HEK293 (cell line): ENCODE data around the gene RPS19BP1.

Source experiments
- CTCF ChIA-PET: fragments of 350-600 bp; formaldehyde crosslinking; extraction: SDS; loops from one replicate; lab custom pipeline; 2021; ENCODE audit warnings: antibody characterized with exemption; lab: Yijun Ruan, JAX
- POLR2A ChIA-PET: fragments of 300-600 bp; formaldehyde crosslinking; extraction: SDS; loops from one replicate; lab custom pipeline; 2020; ENCODE audit warnings: antibody characterized with exemption, inconsistent platforms; lab: Yijun Ruan, JAX
- H3K27ac ChIP-seq: fragments of 200-500 bp; sonication (Bioruptor generic); 2 replicates; pipeline ENCODE4 v1.5.1; 2014; ENCODE audit warnings: low read depth, low read length, control low read depth, inconsistent platforms; ENCODE audit errors: extremely low read depth
- H3K36me3 ChIP-seq, 2 experiments: fragments of 200-500 bp in 1 of 2; sonication (Bioruptor generic) in 1 of 2; 1 replicate in 1 of 2; 2 replicates in 1 of 2; pipeline ENCODE4 v1.5.1; 2014 to 2017; ENCODE audit warnings: inconsistent platforms in 2 of 2, low read length in 2 of 2; ENCODE audit not compliant: control insufficient read depth in 2 of 2, insufficient read depth in 1 of 2
- H3K4me1 ChIP-seq: fragments of 200-500 bp; sonication (Bioruptor generic); 2 replicates; pipeline ENCODE4 v1.5.1; 2014; ENCODE audit warnings: mild to moderate bottlenecking, low read length, inconsistent platforms; ENCODE audit not compliant: control insufficient read depth, insufficient read depth
- H3K4me3 ChIP-seq: 2 replicates; pipeline ENCODE4 v1.5.1; 2011; ENCODE audit warnings: low read depth, mild to moderate bottlenecking, control low read depth, low read length, moderate library complexity
- H3K9me3 ChIP-seq: fragments of 200-500 bp; sonication (Bioruptor generic); 2 replicates; pipeline ENCODE4 v1.5.1; 2014; ENCODE audit warnings: low read depth, low read length, inconsistent platforms; ENCODE audit not compliant: control insufficient read depth, insufficient read depth
- IKZF3 ChIP-seq: fragments of 450-650 bp; IDR thresholded peaks from 2 replicates; pipeline ENCODE4 v1.5.0; 2018; ENCODE audit warnings: missing biosample characterization, mild to moderate bottlenecking, missing genetic modification characterization, moderate library complexity
- SCRT1 ChIP-seq: fragments of 450-650 bp; formaldehyde crosslinking; IDR thresholded peaks from 2 replicates; pipeline ENCODE4 v1.5.1; 2016; ENCODE audit warnings: missing biosample characterization, missing genetic modification characterization, borderline replicate concordance
- SCRT2 ChIP-seq: fragments of 450-650 bp; formaldehyde crosslinking; IDR thresholded peaks from 2 replicates; pipeline ENCODE4 v1.5.1; 2016; ENCODE audit warnings: missing biosample characterization, missing genetic modification characterization
- SP3 ChIP-seq: fragments of 450-650 bp; formaldehyde crosslinking; IDR thresholded peaks from 2 replicates; pipeline ENCODE4 v1.5.1; 2016; ENCODE audit warnings: missing biosample characterization, missing genetic modification characterization
- ZEB2 ChIP-seq: fragments of 450-650 bp; formaldehyde crosslinking; IDR thresholded peaks from 2 replicates; pipeline ENCODE4 v1.5.1; 2016; ENCODE audit warnings: missing biosample characterization, missing genetic modification characterization
- ZFP37 ChIP-seq: fragments of 450-650 bp; formaldehyde crosslinking; IDR thresholded peaks from 2 replicates; pipeline ENCODE4 v1.5.1; 2016; ENCODE audit warnings: missing biosample characterization, missing genetic modification characterization
- ZFP69B ChIP-seq: fragments of 450-650 bp; formaldehyde crosslinking; IDR thresholded peaks from 2 replicates; pipeline ENCODE4 v1.5.1; 2016; ENCODE audit warnings: missing biosample characterization, missing genetic modification characterization
- ZNF341 ChIP-seq: fragments of 450-650 bp; formaldehyde crosslinking; IDR thresholded peaks from 2 replicates; pipeline ENCODE4; 2016; ENCODE audit warnings: low read depth, missing biosample characterization, missing genetic modification characterization
- ZNF514 ChIP-seq: fragments of 450-650 bp; formaldehyde crosslinking; IDR thresholded peaks from 2 replicates; pipeline ENCODE4 v1.5.1; 2016; ENCODE audit warnings: missing biosample characterization, missing genetic modification characterization
- TF ChIP-seq, protein P1 (sequence below): fragments of 450-650 bp; formaldehyde crosslinking; IDR thresholded peaks from 2 replicates; pipeline ENCODE4 v1.5.1; 2016; ENCODE audit warnings: missing biosample characterization, missing genetic modification characterization
- TF ChIP-seq, protein P2 (sequence below): fragments of 450-650 bp; formaldehyde crosslinking; IDR thresholded peaks from 2 replicates; pipeline ENCODE4 v1.5.1; 2016; ENCODE audit warnings: missing biosample characterization, missing genetic modification characterization
- TF ChIP-seq, protein P3 (sequence below): fragments of 450-650 bp; formaldehyde crosslinking; IDR thresholded peaks from 2 replicates; pipeline ENCODE4 v1.5.1; 2016; ENCODE audit warnings: missing biosample characterization, missing genetic modification characterization
- TF ChIP-seq, protein P4 (sequence below): fragments of 450-650 bp; formaldehyde crosslinking; IDR thresholded peaks from 2 replicates; pipeline ENCODE4 v1.5.1; 2016; ENCODE audit warnings: missing biosample characterization, missing genetic modification characterization
- TF ChIP-seq, protein P5 (sequence below): fragments of 450-650 bp; formaldehyde crosslinking; IDR thresholded peaks from 2 replicates; pipeline ENCODE4 v1.5.1; 2016; ENCODE audit warnings: missing biosample characterization, missing genetic modification characterization

The RPS19BP1 gene

DNA sequence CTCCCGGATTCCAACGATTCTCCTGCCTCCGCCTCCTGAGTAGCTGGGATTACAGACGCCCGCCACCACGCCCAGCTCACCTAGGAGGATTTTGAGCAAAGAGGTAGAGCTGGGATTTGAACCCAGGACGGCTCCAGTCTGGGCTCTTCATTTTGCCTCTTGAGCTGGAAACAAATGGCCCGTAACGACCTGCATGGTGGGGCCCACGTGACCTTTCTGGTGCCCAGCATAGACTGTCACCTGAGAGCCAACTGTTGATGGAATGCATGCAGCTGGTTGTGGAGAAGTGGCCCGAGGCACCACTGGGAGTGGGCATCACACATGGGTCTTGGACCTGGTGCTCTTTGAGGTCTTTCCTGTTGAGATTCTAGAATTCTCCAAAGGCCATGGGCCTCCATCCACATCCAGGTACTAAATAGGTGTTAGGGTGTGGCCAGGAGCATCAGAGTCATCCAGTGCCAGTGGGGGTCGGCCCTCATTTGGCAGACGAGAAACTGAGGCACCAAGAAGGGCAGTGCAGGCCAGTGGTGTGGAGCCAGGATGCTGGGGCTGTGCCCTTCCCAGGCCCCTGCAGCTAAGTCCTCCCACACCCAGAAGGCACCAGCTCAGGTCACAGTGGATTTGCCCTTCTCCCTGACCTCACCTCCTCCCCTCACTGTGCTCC is 8.3 kb downstream of the RPS19BP1 start:
- POLR2A ChIA-PET, result interaction anchor here (0.6 to 6.1 kb wide), 24 partner anchors 8 to 630 kb away, joined by 3 to 85 read pairs (median 4); partner anchors contain the start of genes MIEF1, PDGFB, RPL3 and RPS19BP1
- peak overlapping the region; percentile 5; the same call in 1 of the 2 replicates for H3K27ac ChIP-seq
- H3K4me1 ChIP-seq, result 0 out of 2 replicates have a peak, but pooled peaks cover 3% of the 10 kb centered on the region
- TF ChIP-seq SCRT1 (tag by site-specific recombination) (0 out of 2 replicates have a peak, but pooled peaks have one; percentile 9), ZFP69B (tag by site-specific recombination) (peak; percentile 93), ZEB2 (tag by site-specific recombination) (peak; percentile 63), ZFP37 (tag by site-specific recombination) (no peak), ZNF341 (tag by site-specific recombination) (peak; percentile 82), ZNF514 (tag by site-specific recombination) (no peak), IKZF3 (0 out of 2 replicates have a peak, but pooled peaks have one; percentile 11), SP3 (no peak), SCRT2 (tag by site-specific recombination) (peak; percentile 83)
- TF ChIP-seq, protein P1, sequence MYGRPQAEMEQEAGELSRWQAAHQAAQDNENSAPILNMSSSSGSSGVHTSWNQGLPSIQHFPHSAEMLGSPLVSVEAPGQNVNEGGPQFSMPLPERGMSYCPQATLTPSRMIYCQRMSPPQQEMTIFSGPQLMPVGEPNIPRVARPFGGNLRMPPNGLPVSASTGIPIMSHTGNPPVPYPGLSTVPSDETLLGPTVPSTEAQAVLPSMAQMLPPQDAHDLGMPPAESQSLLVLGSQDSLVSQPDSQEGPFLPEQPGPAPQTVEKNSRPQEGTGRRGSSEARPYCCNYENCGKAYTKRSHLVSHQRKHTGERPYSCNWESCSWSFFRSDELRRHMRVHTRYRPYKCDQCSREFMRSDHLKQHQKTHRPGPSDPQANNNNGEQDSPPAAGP (tag by site-specific recombination), result no peak
- TF ChIP-seq, protein P2, sequence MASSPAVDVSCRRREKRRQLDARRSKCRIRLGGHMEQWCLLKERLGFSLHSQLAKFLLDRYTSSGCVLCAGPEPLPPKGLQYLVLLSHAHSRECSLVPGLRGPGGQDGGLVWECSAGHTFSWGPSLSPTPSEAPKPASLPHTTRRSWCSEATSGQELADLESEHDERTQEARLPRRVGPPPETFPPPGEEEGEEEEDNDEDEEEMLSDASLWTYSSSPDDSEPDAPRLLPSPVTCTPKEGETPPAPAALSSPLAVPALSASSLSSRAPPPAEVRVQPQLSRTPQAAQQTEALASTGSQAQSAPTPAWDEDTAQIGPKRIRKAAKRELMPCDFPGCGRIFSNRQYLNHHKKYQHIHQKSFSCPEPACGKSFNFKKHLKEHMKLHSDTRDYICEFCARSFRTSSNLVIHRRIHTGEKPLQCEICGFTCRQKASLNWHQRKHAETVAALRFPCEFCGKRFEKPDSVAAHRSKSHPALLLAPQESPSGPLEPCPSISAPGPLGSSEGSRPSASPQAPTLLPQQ, result peak; percentile 94
- TF ChIP-seq, protein P3, sequence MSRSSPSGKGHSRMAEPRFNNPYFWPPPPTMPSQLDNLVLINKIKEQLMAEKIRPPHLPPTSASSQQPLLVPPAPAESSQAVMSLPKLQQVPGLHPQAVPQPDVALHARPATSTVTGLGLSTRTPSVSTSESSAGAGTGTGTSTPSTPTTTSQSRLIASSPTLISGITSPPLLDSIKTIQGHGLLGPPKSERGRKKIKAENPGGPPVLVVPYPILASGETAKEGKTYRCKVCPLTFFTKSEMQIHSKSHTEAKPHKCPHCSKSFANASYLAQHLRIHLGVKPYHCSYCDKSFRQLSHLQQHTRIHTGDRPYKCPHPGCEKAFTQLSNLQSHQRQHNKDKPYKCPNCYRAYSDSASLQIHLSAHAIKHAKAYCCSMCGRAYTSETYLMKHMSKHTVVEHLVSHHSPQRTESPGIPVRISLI (tag by site-specific recombination), result peak; percentile 5; the same call in 1 of the 2 replicates
- TF ChIP-seq, protein P4, sequence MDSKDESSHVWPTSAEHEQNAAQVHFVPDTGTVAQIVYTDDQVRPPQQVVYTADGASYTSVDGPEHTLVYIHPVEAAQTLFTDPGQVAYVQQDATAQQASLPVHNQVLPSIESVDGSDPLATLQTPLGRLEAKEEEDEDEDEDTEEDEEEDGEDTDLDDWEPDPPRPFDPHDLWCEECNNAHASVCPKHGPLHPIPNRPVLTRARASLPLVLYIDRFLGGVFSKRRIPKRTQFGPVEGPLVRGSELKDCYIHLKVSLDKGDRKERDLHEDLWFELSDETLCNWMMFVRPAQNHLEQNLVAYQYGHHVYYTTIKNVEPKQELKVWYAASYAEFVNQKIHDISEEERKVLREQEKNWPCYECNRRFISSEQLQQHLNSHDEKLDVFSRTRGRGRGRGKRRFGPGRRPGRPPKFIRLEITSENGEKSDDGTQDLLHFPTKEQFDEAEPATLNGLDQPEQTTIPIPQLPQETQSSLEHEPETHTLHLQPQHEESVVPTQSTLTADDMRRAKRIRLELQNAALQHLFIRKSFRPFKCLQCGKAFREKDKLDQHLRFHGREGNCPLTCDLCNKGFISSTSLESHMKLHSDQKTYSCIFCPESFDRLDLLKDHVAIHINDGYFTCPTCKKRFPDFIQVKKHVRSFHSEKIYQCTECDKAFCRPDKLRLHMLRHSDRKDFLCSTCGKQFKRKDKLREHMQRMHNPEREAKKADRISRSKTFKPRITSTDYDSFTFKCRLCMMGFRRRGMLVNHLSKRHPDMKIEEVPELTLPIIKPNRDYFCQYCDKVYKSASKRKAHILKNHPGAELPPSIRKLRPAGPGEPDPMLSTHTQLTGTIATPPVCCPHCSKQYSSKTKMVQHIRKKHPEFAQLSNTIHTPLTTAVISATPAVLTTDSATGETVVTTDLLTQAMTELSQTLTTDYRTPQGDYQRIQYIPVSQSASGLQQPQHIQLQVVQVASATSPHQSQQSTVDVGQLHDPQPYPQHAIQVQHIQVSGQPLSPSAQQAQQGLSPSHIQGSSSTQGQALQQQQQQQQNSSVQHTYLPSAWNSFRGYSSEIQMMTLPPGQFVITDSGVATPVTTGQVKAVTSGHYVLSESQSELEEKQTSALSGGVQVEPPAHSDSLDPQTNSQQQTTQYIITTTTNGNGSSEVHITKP (tag by site-specific recombination), result peak; percentile 75
- TF ChIP-seq, protein P5, sequence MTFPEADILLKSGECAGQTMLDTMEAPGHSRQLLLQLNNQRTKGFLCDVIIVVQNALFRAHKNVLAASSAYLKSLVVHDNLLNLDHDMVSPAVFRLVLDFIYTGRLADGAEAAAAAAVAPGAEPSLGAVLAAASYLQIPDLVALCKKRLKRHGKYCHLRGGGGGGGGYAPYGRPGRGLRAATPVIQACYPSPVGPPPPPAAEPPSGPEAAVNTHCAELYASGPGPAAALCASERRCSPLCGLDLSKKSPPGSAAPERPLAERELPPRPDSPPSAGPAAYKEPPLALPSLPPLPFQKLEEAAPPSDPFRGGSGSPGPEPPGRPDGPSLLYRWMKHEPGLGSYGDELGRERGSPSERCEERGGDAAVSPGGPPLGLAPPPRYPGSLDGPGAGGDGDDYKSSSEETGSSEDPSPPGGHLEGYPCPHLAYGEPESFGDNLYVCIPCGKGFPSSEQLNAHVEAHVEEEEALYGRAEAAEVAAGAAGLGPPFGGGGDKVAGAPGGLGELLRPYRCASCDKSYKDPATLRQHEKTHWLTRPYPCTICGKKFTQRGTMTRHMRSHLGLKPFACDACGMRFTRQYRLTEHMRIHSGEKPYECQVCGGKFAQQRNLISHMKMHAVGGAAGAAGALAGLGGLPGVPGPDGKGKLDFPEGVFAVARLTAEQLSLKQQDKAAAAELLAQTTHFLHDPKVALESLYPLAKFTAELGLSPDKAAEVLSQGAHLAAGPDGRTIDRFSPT (tag by site-specific recombination), result peak; percentile 55
- H3K36me3 ChIP-seq, result peaks cover 0 to 73% of the 10 kb centered on the region in 2 experiments; a peak in 2 of 3 replicates
- CTCF ChIA-PET, result interaction anchor here (0.6 to 13.7 kb wide), 7 partner anchors 8 to 654 kb away, joined by 3 to 380 read pairs (median 4); no protein-coding TSS in a partner anchor
- H3K4me3 ChIP-seq, result no peak overlapping the region
- no peaks in the 10 kb centered on the region for H3K9me3 ChIP-seq
